Neural cell (in vitro differentiated cells): ENCODE measurements around the gene RPL35A. TPM values are rescaled to one million over a fixed set of nuclear protein-coding genes. Genes with fewer than 3 reads are reported as not detected.

ENCODE experiments used
- H2AFZ ChIP-seq: fragments of 200-600, 300-800 bp; sonication (generic), shearing (Covaris generic); 2 replicates; pipeline ENCODE4 v1.6.0; 2014; ENCODE audit warnings: low read depth, mild to moderate bottlenecking, antibody characterized with exemption, low read length, moderate library complexity
- H3F3A ChIP-seq: fragments of 200-600 bp; shearing (Covaris generic); 2 replicates; pipeline ENCODE4 v1.6.1; 2016; ENCODE audit warnings: mild to moderate bottlenecking, moderate library complexity, mixed read lengths, antibody characterized with exemption, low read length; ENCODE audit not compliant: insufficient read depth, poor library complexity, severe bottlenecking
- H3K27ac ChIP-seq: fragments of 200-600, 300-800 bp; sonication (generic), shearing (Covaris generic); 2 replicates; pipeline ENCODE4 v1.5.1; 2014; ENCODE audit warnings: mild to moderate bottlenecking, low read length, moderate library complexity
- H3K27me3 ChIP-seq: fragments of 300-800, 200-600 bp; sonication (generic), shearing (Covaris generic); 2 replicates; pipeline ENCODE4 v1.6.0; 2014; ENCODE audit warnings: mild to moderate bottlenecking, low read depth, low read length, moderate library complexity; ENCODE audit not compliant: insufficient read depth
- H3K36me3 ChIP-seq: fragments of 300-800, 200-600 bp; sonication (generic), shearing (Covaris generic); 2 replicates; pipeline ENCODE4 v1.5.1; 2014; ENCODE audit warnings: mild to moderate bottlenecking, antibody characterized with exemption, low read length, moderate library complexity; ENCODE audit not compliant: insufficient read depth
- H3K4me2 ChIP-seq: fragments of 300-800, 200-600 bp; sonication (generic), shearing (Covaris generic); 2 replicates; pipeline ENCODE4 v1.6.0; 2014; ENCODE audit warnings: mild to moderate bottlenecking, low read length
- H3K4me3 ChIP-seq: fragments of 300-800, 200-600 bp; sonication (generic), shearing (Covaris generic); 2 replicates; pipeline ENCODE4 v1.5.1; 2014; ENCODE audit warnings: mild to moderate bottlenecking, low read length, moderate library complexity
- H3K79me2 ChIP-seq: fragments of 200-600 bp; shearing (Covaris generic); replicated peaks from 2 replicates; pipeline ENCODE4 v1.6.0; 2014; ENCODE audit warnings: mild to moderate bottlenecking, low read length, moderate library complexity; ENCODE audit not compliant: insufficient read depth
- H3K9ac ChIP-seq: fragments of 300-800, 200-600 bp; sonication (generic), shearing (Covaris generic); 2 replicates; pipeline ENCODE4 v1.6.1; 2016; ENCODE audit warnings: mild to moderate bottlenecking, low read length, mixed read lengths
- H3K9me2 ChIP-seq: fragments of 200-600 bp; shearing (Covaris generic); 2 replicates; pipeline ENCODE4 v1.6.1; 2016; ENCODE audit warnings: mild to moderate bottlenecking, low read length, mixed read lengths; ENCODE audit not compliant: insufficient read depth
- H3K9me3 ChIP-seq: fragments of 200-600, 300-800 bp; sonication (generic), shearing (Covaris generic); 2 replicates; pipeline ENCODE4 v1.6.1; 2016; ENCODE audit warnings: mild to moderate bottlenecking, mixed run types, low read length, moderate library complexity, mixed read lengths
- H4K20me1 ChIP-seq: fragments of 200-600 bp; shearing (Covaris generic); 2 replicates; pipeline ENCODE4 v1.6.1; 2016; ENCODE audit warnings: mild to moderate bottlenecking, mixed run types; ENCODE audit not compliant: insufficient read depth
- EP300 ChIP-seq: fragments of 450-650 bp; conservative IDR thresholded peaks from 2 replicates; pipeline ENCODE4 v1.6.1; 2014; ENCODE audit warnings: antibody characterized with exemption, mild to moderate bottlenecking, moderate library complexity; ENCODE audit not compliant: poor library complexity, severe bottlenecking
- EZH2 ChIP-seq: fragments of 200-600, 300-800 bp; shearing (Covaris generic), sonication (generic); IDR thresholded peaks from 2 replicates; pipeline ENCODE4 v1.6.1; 2014; ENCODE audit warnings: antibody characterized with exemption, low read length, borderline replicate concordance, mild to moderate bottlenecking; ENCODE audit not compliant: insufficient read depth, poor library complexity, severe bottlenecking
- MXI1 ChIP-seq: fragments of 450-650 bp; conservative IDR thresholded peaks from 2 replicates; pipeline ENCODE4 v1.6.1; 2014; ENCODE audit warnings: antibody characterized with exemption, mild to moderate bottlenecking; ENCODE audit not compliant: poor library complexity, severe bottlenecking
- POLR2AphosphoS5 ChIP-seq: IDR thresholded peaks from 2 replicates; pipeline ENCODE4 v1.6.1; 2012
- RAD21 ChIP-seq: fragments of 450-650 bp; conservative IDR thresholded peaks from 2 replicates; pipeline ENCODE4 v1.6.1; 2014; ENCODE audit warnings: antibody characterized with exemption, mild to moderate bottlenecking, moderate library complexity
- SMC3 ChIP-seq: fragments of 450-650 bp; conservative IDR thresholded peaks from 2 replicates; pipeline ENCODE4 v1.6.1; 2014; ENCODE audit warnings: antibody characterized with exemption, mild to moderate bottlenecking, moderate library complexity; ENCODE audit not compliant: poor library complexity
- TAF1 ChIP-seq: IDR thresholded peaks from 2 replicates; pipeline ENCODE4 v1.6.1; 2012; ENCODE audit warnings: low read depth
- polyA plus RNA-seq: library from polyadenylated mRNA; depleted of rRNA; stranded (reverse); fragments of >200 nt; gene quantifications from 2 replicates; pipeline ENCODE4 v1.2.3, GENCODE V29; 2014
- TF ChIP-seq, protein P1 (sequence below): fragments of 450-650 bp; IDR thresholded peaks from 2 replicates; pipeline ENCODE4 v1.5.1; 2014; ENCODE audit warnings: antibody characterized with exemption, mild to moderate bottlenecking, moderate library complexity; ENCODE audit not compliant: poor library complexity, severe bottlenecking
- TF ChIP-seq, protein P2 (sequence below): IDR thresholded peaks from 2 replicates; pipeline ENCODE4 v1.6.1; 2012; ENCODE audit warnings: borderline replicate concordance

Gene RPL35A
- polyA plus RNA-seq, 1 donor from 2014 or later, result 1,553 TPM

DNA sequence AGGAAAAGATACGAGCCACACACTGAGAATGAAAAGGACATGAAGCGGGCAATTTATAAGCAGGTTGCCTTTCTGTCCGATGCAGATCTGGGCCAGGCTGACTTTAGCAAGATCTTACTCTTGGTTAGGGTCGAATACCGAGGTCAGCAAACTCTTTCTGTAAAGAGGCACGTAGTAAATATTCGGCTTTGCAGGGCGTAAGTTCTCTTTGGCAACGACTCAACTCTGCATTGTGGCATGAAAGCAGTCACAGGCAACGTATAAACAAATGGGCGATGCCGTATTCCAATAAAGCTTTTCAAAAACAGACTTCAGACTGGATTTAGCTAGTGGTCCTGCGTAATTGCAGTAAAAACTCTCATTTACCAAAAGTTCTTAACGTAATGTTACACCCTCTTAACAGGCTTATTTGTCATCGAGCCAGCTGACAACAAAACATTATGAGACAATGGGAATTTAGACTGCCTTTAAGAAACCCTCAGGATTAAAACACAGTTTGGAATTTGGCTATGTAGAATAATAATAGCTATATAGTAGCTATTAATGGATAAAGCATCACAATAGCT, 13.1 kb upstream of the RPL35A start:
- Histone ChIP-seq H3K27ac (no peak overlapping the region), H3F3A (no peaks in the 10 kb centered on the region), H4K20me1 (no peaks in the 10 kb centered on the region), H3K4me3 (no peak overlapping the region), H3K27me3 (no peaks in the 10 kb centered on the region), H3K79me2 (no peaks in the 10 kb centered on the region), H3K9ac (no peak overlapping the region), H3K9me3 (no peaks in the 10 kb centered on the region), H2AFZ (no peak overlapping the region), H3K4me2 (no peak overlapping the region), H3K36me3 (no peaks in the 10 kb centered on the region), H3K9me2 (no peaks in the 10 kb centered on the region)
- no peak for TF ChIP-seq EZH2
- TF ChIP-seq POLR2AphosphoS5, result no peak
- TF ChIP-seq, protein P1, sequence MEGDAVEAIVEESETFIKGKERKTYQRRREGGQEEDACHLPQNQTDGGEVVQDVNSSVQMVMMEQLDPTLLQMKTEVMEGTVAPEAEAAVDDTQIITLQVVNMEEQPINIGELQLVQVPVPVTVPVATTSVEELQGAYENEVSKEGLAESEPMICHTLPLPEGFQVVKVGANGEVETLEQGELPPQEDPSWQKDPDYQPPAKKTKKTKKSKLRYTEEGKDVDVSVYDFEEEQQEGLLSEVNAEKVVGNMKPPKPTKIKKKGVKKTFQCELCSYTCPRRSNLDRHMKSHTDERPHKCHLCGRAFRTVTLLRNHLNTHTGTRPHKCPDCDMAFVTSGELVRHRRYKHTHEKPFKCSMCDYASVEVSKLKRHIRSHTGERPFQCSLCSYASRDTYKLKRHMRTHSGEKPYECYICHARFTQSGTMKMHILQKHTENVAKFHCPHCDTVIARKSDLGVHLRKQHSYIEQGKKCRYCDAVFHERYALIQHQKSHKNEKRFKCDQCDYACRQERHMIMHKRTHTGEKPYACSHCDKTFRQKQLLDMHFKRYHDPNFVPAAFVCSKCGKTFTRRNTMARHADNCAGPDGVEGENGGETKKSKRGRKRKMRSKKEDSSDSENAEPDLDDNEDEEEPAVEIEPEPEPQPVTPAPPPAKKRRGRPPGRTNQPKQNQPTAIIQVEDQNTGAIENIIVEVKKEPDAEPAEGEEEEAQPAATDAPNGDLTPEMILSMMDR, result no peak
- TF ChIP-seq, protein P2, sequence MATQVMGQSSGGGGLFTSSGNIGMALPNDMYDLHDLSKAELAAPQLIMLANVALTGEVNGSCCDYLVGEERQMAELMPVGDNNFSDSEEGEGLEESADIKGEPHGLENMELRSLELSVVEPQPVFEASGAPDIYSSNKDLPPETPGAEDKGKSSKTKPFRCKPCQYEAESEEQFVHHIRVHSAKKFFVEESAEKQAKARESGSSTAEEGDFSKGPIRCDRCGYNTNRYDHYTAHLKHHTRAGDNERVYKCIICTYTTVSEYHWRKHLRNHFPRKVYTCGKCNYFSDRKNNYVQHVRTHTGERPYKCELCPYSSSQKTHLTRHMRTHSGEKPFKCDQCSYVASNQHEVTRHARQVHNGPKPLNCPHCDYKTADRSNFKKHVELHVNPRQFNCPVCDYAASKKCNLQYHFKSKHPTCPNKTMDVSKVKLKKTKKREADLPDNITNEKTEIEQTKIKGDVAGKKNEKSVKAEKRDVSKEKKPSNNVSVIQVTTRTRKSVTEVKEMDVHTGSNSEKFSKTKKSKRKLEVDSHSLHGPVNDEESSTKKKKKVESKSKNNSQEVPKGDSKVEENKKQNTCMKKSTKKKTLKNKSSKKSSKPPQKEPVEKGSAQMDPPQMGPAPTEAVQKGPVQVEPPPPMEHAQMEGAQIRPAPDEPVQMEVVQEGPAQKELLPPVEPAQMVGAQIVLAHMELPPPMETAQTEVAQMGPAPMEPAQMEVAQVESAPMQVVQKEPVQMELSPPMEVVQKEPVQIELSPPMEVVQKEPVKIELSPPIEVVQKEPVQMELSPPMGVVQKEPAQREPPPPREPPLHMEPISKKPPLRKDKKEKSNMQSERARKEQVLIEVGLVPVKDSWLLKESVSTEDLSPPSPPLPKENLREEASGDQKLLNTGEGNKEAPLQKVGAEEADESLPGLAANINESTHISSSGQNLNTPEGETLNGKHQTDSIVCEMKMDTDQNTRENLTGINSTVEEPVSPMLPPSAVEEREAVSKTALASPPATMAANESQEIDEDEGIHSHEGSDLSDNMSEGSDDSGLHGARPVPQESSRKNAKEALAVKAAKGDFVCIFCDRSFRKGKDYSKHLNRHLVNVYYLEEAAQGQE, result no peak
- no peak for TF ChIP-seq MXI1
- no peak for TF ChIP-seq TAF1
- TF ChIP-seq SMC3, result no peak
- no peak for TF ChIP-seq RAD21

DNA sequence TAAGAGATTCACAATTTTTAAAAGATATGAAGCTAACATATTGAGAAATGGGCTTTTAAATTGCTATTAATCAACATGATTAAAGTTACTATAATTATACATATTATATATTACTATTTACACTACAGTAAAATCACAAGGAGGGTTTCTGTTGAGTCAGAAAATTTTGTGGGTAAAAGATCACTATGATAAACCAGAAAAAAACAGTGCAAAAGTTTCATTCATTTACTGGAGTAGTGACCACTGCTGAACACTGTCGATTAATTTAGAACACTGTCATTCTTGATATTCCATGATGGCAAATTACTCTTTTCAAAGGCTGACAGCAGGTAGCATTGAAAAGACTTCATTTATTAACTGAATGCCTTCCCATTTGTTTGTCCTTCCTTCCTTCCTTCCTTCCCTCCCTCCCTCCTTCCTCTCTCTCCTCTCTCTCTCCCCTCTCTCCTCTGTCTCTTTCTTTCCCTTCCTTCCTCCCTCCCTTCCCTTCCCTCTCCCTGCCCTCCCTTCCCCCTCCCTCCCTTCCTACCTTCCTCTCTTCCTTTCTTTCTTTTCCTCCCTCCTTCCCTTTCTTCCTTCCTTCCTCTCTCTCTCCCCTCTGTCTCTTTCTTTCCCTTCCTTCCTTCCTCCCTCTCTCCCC, 9.1 kb upstream of the RPL35A start:
- Histone ChIP-seq H3K79me2 (no peaks in the 10 kb centered on the region), H3K4me2 (no peak overlapping the region), H2AFZ (no peak overlapping the region), H3F3A (no peaks in the 10 kb centered on the region), H3K4me3 (no peak overlapping the region), H4K20me1 (no peaks in the 10 kb centered on the region), H3K27ac (no peak overlapping the region), H3K9ac (no peak overlapping the region), H3K9me3 (no peaks in the 10 kb centered on the region), H3K27me3 (no peaks in the 10 kb centered on the region), H3K9me2 (no peaks in the 10 kb centered on the region), H3K36me3 (no peaks in the 10 kb centered on the region)
- TF ChIP-seq EP300, result no peak
